BLaER1 treated with 17β-estradiol and CSF1 and Interleukin-3, amounts not matched to agents 10 nM and 100 nM (cell line): ENCODE measurements around the gene RHNO1.

Experiments
- H3K27ac ChIP-seq, 11 experiments: shearing (Covaris generic); formaldehyde crosslinking; 2 replicates each; pipeline ENCODE4 v1.8.1; 2022
- H3K27me3 ChIP-seq, 11 experiments: shearing (Covaris generic); formaldehyde crosslinking; 2 replicates each; pipeline ENCODE4 v1.8.1; 2022
- H3K36me3 ChIP-seq, 11 experiments: shearing (Covaris generic); formaldehyde crosslinking; 2 replicates each; pipeline ENCODE4 v1.8.1; 2022
- H3K4me1 ChIP-seq, 10 experiments: shearing (Covaris generic); formaldehyde crosslinking; 2 replicates each; pipeline ENCODE4 v1.8.1; 2022
- H3K4me2 ChIP-seq, 11 experiments: shearing (Covaris generic); formaldehyde crosslinking; 2 replicates each; pipeline ENCODE4 v1.8.1; 2022
- H3K4me3 ChIP-seq, 10 experiments: shearing (Covaris generic); formaldehyde crosslinking; 2 replicates each; pipeline ENCODE4 v1.8.1; 2022
- H3K9ac ChIP-seq, 11 experiments: shearing (Covaris generic); formaldehyde crosslinking; 2 replicates each; pipeline ENCODE4 v1.8.1; 2022
- H3K9me3 ChIP-seq, 11 experiments: shearing (Covaris generic); formaldehyde crosslinking; replicated peaks in 1 of 11; 2 replicates each; pipeline ENCODE4 v1.8.1; 2022
- H4K20me1 ChIP-seq, 11 experiments: shearing (Covaris generic); formaldehyde crosslinking; 2 replicates each; pipeline ENCODE4 v1.8.1; 2022
- Cebpa-rat ChIP-seq, 11 experiments: shearing (Covaris generic); IDR thresholded peaks; 2 replicates each; pipeline ENCODE4 v1.8.1; 2022

The RHNO1 gene

DNA sequence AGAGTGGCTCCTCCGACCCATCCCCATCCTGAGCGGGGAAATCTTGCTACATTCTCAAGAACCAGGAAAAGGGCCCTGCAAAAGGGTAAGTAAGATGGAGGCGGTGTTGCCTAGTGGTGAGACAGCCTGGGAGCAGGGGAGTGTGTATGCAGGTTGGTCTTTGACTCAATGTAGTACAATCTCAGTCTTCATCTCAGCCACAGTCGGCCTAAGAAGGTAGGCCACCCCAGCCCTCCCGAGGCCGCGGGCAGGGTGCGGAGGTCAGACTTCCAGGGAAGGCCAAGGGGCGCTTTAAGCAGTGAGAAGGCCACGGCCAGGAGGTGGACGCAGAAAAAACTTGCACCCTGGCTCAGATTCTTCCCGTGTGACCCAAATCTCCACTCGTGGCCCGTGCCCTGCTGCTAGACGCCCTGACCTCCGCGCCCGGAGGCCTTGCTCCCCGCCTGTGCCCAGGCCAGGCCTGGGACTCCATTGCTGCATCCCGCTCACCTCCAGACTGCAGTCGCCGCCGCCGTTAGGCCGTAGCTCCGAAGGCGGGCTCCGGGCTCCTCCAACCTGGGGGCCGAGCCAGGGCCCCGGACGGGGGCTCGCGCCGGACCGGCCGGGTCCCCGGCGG, 484 bp upstream of the RHNO1 start:
- H3K4me1 ChIP-seq: peaks cover 38 to 70% (median 50%) of the 10 kb centered on the region in 10 experiments
- TF ChIP-seq Cebpa-rat (IDR thresholded peaks at IDR 0.05): no peak
- H3K27me3 ChIP-seq: no peaks in the 10 kb centered on the region
- H3K36me3 ChIP-seq: peaks cover 7 to 63% (median 57%) of the 10 kb centered on the region in 11 experiments; a peak in 21 of 22 replicates
- peak overlapping the region; percentile 64 to 92 (median 79) for H3K4me3 ChIP-seq
- H3K9me3 ChIP-seq: no peaks in the 10 kb centered on the region
- peak overlapping the region; percentile 67 to 99 (median 96); a peak in 21 of 22 replicates for H3K27ac ChIP-seq
- H4K20me1 ChIP-seq: peaks cover 0 to 31% (median 6%) of the 10 kb centered on the region in 11 experiments; a peak in 8 of 22 replicates
- H3K9ac ChIP-seq: peak overlapping the region; percentile 92 to 98 (median 97)
- H3K4me2 ChIP-seq: peak overlapping the region; percentile 85 to 100 (median 95)

GRCh38 chr12:2877953-2878732, 1.1 kb downstream of the RHNO1 start:
- H4K20me1 ChIP-seq: peaks cover 0 to 15% (median under 1%) of the 10 kb centered on the region in 11 experiments; a peak in 8 of 22 replicates
- no peaks in the 10 kb centered on the region for H3K27me3 ChIP-seq
- peak overlapping the region; percentile 64 to 92 (median 79) for H3K4me3 ChIP-seq
- peak overlapping the region; percentile 92 to 98 (median 97) for H3K9ac ChIP-seq
- H3K4me2 ChIP-seq: peak overlapping the region; percentile 84 to 97 (median 94)
- peaks cover 38 to 78% (median 58%) of the 10 kb centered on the region in 10 experiments for H3K4me1 ChIP-seq
- TF ChIP-seq Cebpa-rat (IDR thresholded peaks at IDR 0.05): peak; percentile 92 to 99 (median 97)
- H3K9me3 ChIP-seq: no peaks in the 10 kb centered on the region
- peak overlapping the region; percentile 90 to 99 (median 96) for H3K27ac ChIP-seq
- peaks cover 7 to 63% (median 46%) of the 10 kb centered on the region in 11 experiments; a peak in 18 of 22 replicates for H3K36me3 ChIP-seq

GRCh38 chr12:2879853-2880252, 2.8 kb downstream of the RHNO1 start:
- H3K9me3 ChIP-seq: 0 out of 22 replicates have a peak, but pooled peaks cover 0 to 2% (median 0%) of the 10 kb centered on the region in 11 experiments
- H3K9ac ChIP-seq: peak overlapping the region in 10 of 11 experiments; percentile 92 to 98 (median 96); a peak in 14 of 22 replicates
- peaks cover 7 to 60% (median 40%) of the 10 kb centered on the region in 11 experiments; a peak in 13 of 22 replicates for H3K36me3 ChIP-seq
- peak overlapping the region in 8 of 11 experiments; percentile 91 to 97 (median 94); a peak in 17 of 22 replicates for H3K4me2 ChIP-seq
- H4K20me1 ChIP-seq: peaks cover 0 to 13% (median 7%) of the 10 kb centered on the region in 11 experiments; a peak in 7 of 22 replicates
- TF ChIP-seq Cebpa-rat (IDR thresholded peaks at IDR 0.05): no peak
- no peaks in the 10 kb centered on the region for H3K27me3 ChIP-seq
- H3K27ac ChIP-seq: peak overlapping the region in 10 of 11 experiments; percentile 90 to 99 (median 96); a peak in 20 of 22 replicates
- peak overlapping the region in 5 of 10 experiments; percentile 64 to 92 (median 79); a peak in 5 of 20 replicates for H3K4me3 ChIP-seq
- H3K4me1 ChIP-seq: peaks cover 49 to 82% (median 70%) of the 10 kb centered on the region in 10 experiments

DNA sequence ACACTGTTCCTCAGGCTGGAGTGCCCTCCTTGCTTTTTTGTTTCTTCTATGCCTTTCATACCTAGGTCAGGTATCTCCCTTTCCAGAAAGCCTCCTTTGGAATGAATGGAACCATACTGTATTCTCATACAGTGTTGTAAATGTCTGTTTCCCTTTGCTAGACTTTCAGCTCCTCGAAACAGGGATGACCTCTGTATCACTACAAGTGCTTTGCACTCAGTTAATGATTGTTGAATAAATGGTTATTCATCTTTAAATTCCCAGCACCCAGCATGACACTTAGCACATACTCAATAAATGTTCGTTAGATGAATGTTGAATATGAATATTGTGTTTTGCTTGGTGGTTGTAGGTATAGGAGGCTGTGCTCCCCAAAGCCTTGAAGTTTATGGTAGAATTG, 7.8 kb downstream of the RHNO1 start:
- no peak for TF ChIP-seq Cebpa-rat (IDR thresholded peaks at IDR 0.05)
- H3K4me3 ChIP-seq: no peak overlapping the region
- peak overlapping the region; percentile 45 to 61 (median 58) for H3K4me2 ChIP-seq
- H3K9me3 ChIP-seq: 0 out of 22 replicates have a peak, but pooled peaks cover 0 to 5% (median 0%) of the 10 kb centered on the region in 11 experiments
- H3K9ac ChIP-seq: peak overlapping the region in 2 of 11 experiments; percentile 17 to 18; a peak in 1 of 22 replicates
- peaks cover 0 to 34% (median 9%) of the 10 kb centered on the region in 11 experiments; a peak in 7 of 22 replicates for H4K20me1 ChIP-seq
- peaks cover 17 to 51% (median 38%) of the 10 kb centered on the region in 10 experiments for H3K4me1 ChIP-seq
- peaks cover 41 to 97% (median 72%) of the 10 kb centered on the region in 11 experiments; a peak in 21 of 22 replicates for H3K36me3 ChIP-seq
- H3K27ac ChIP-seq: peak overlapping the region in 9 of 11 experiments; percentile 11 to 56 (median 36); a peak in 11 of 22 replicates
- H3K27me3 ChIP-seq: no peaks in the 10 kb centered on the region

GRCh38 chr12:2886768-2887450, 9.9 kb downstream of the RHNO1 start:
- peaks cover 29 to 44% (median 37%) of the 10 kb centered on the region in 10 experiments for H3K4me1 ChIP-seq
- peaks cover 0 to 34% (median 10%) of the 10 kb centered on the region in 11 experiments; a peak in 7 of 22 replicates for H4K20me1 ChIP-seq
- H3K9ac ChIP-seq: no peak overlapping the region
- H3K36me3 ChIP-seq: peaks cover 33 to 76% (median 55%) of the 10 kb centered on the region in 11 experiments; a peak in 21 of 22 replicates
- no peaks in the 10 kb centered on the region for H3K27me3 ChIP-seq
- H3K27ac ChIP-seq: no peak overlapping the region
- no peak overlapping the region for H3K4me3 ChIP-seq
- H3K9me3 ChIP-seq: 0 out of 22 replicates have a peak, but pooled peaks cover 0 to 5% (median 0%) of the 10 kb centered on the region in 11 experiments
- no peak for TF ChIP-seq Cebpa-rat (IDR thresholded peaks at IDR 0.05)
- H3K4me2 ChIP-seq: no peak overlapping the region

GRCh38 chr12:2890001-2890387, 13.0 kb downstream of the RHNO1 start:
- H3K36me3 ChIP-seq: peaks cover 31 to 49% (median 42%) of the 10 kb centered on the region in 11 experiments; a peak in 21 of 22 replicates
- peak overlapping the region; percentile 77 to 90 (median 86) for H3K4me3 ChIP-seq
- no peaks in the 10 kb centered on the region for H3K27me3 ChIP-seq
- H4K20me1 ChIP-seq: peaks cover 0 to 23% (median 5%) of the 10 kb centered on the region in 11 experiments; a peak in 6 of 22 replicates
- no peak for TF ChIP-seq Cebpa-rat (IDR thresholded peaks at IDR 0.05)
- H3K9ac ChIP-seq: peak overlapping the region; percentile 77 to 90 (median 84)
- peak overlapping the region; percentile 79 to 94 (median 89) for H3K4me2 ChIP-seq
- 0 out of 22 replicates have a peak, but pooled peaks cover 0 to 2% (median 0%) of the 10 kb centered on the region in 11 experiments for H3K9me3 ChIP-seq
- peak overlapping the region in 10 of 11 experiments; percentile 35 to 84 (median 74); a peak in 19 of 22 replicates for H3K27ac ChIP-seq
- H3K4me1 ChIP-seq: peaks cover 19 to 29% (median 27%) of the 10 kb centered on the region in 10 experiments

DNA sequence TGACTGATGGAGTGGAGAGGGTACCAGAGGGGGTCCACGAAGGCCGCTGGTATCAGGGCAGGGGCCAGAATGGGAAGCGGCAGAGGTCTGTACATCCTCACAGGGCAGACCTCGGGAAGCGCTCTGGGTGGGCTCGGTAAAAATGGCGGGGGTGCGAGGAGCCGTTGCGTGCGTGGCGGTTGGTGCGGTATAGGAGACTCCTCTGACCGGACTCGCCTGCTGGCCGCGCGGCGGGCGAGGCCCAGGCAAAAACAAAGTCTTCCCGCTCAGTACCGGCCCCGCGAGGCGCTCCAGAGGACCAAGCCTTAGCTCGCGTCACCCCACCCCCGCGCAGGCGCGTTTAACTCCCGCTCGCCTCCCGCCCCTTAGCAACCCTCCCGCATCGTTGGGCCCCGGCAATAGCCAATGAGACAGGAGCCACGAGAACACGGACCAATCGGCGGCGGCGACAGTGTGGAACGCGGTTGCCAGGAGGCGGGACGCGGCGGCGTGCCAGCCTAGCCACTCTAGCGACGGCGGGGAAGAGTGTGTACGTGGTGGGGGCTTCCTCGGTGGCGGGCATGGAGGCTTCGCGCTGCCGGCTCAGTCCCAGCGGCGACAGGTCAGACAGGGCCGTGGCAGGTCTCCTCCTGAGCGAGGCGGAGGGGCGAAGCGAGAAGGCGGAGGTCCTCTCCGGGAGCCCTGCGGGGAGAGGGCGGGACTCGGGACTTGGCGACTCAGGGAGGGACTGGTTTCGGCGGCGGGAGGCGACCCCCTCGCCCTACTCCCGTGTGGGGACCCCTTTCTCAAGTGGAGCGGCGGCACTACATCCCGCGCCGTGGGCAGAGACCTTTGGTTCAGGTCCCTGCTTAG, 13.6 kb downstream of the RHNO1 start, which contains the start of gene TULP3:
TULP3 (plus strand) TSS at position 504 of the 852 bp plus-strand sequence; CDS start at position 561, 57 bp downstream.
- no peak for TF ChIP-seq Cebpa-rat (IDR thresholded peaks at IDR 0.05)
- Histone ChIP-seq H3K4me2 (peak within 1 kb of the TSS; percentile 79 to 94 (median 89)), H3K4me3 (peak within 1 kb of the TSS; percentile 77 to 90 (median 86))

More for the DNA sequence above, 13.6 kb downstream of the RHNO1 start, which contains the start of gene TULP3:
- Histone ChIP-seq H3K4me1 (peaks cover 17 to 27% (median 25%) of the 10 kb centered on the region in 10 experiments), H3K9ac (peak within 1 kb of the TSS; percentile 77 to 90 (median 85)), H3K36me3 (peaks cover 31 to 43% (median 39%) of the 10 kb centered on the region in 11 experiments; a peak in 21 of 22 replicates), H3K27ac (peak within 1 kb of the TSS; percentile 26 to 84 (median 74); a peak in 21 of 22 replicates), H3K9me3 (no peaks in the 10 kb centered on the region), H3K27me3 (no peaks in the 10 kb centered on the region), H4K20me1 (peaks cover 0 to 22% (median 0%) of the 10 kb centered on the region in 11 experiments; a peak in 5 of 22 replicates)
